ENCODE results near the gene CDHR1. TPM values are rescaled to one million over a fixed set of nuclear protein-coding genes. Genes with fewer than 3 reads are reported as not detected.

Gene CDHR1
- total and polyA plus RNA-seq, 2 of the 8 experiments (the other 6 are each of a cell fraction or from before 2014, with no cell fraction given): 3.9 to 10.5 TPM

DNA sequence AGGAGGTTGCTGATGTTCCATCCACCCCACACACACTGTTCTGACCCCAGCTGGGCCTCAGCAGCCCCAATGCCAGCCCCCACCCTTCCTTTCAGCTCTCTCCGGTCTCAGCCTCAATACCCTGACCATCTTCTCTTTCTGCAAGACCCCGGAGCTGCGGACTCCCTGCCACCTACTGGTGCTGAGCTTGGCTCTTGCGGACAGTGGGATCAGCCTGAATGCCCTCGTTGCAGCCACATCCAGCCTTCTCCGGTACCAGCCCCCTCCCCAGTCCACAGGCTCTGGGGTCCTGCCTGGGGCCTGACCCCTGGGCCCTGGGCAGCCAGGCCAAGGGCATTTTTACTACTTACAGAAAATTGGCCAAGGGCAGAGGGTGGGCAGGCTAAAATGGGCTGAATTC, 53.2 kb downstream of the CDHR1 start:
- H2BK12ac ChIP-seq (ENCODE audit: low read depth, low read length): no peak overlapping the region
- no peak overlapping the region for H2BK120ac ChIP-seq (replicated peaks; ENCODE audit: low read depth, low read length)
- no peaks in the 10 kb centered on the region for H4K20me1 ChIP-seq (replicated peaks in 1 of 2; ENCODE audit: control insufficient read depth in 1 of 2, insufficient read depth in 2 of 2, low read length in 2 of 2)
- H3K4ac ChIP-seq (replicated peaks; ENCODE audit: insufficient read length, low read depth, low read length): no peak overlapping the region
- POLR2A ChIA-PET (ENCODE audit: partially characterized antibody): interaction anchor here (1.1 kb wide), 1 partner anchor 9 kb away, joined by 3 read pairs; no protein-coding TSS in a partner anchor
- no peak overlapping the region for H2BK5ac ChIP-seq (ENCODE audit: low read depth, low read length)
- H3K27me3 ChIP-seq (replicated peaks in 1 of 4; ENCODE audit: control insufficient read depth in 3 of 4, extremely low read depth in 1 of 4, insufficient read depth in 3 of 4, low read length in 3 of 4): no peaks in the 10 kb centered on the region
- H3K79me1 ChIP-seq (ENCODE audit: low read depth, low read length): no peaks in the 10 kb centered on the region
- no peak overlapping the region for H3K18ac ChIP-seq (ENCODE audit: extremely low read depth, low read length)
- no peaks in the 10 kb centered on the region for H3K79me2 ChIP-seq (ENCODE audit: control insufficient read depth in 1 of 2, insufficient read depth in 2 of 2, low read length in 2 of 2)
- no peak overlapping the region for H4K8ac ChIP-seq (ENCODE audit: extremely low read depth, insufficient read depth, low read length)
- 84% methylated on average over 6 of the region's 6 CpGs; no CpG with 5 or more reads in 1 of the 2 experiments for WGBS, 2 experiments (ENCODE audit: extremely low coverage in 1 of 2, insufficient coverage in 1 of 2, insufficient read length in 1 of 2, insufficient replicate concordance in 2 of 2, low coverage in 1 of 2, low lambda C conversion rate in 2 of 2, missing lambda C conversion rate in 1 of 2)
- no peak overlapping the region for H2AK5ac ChIP-seq (ENCODE audit: low read depth, low read length)
- CTCF ChIA-PET (ENCODE audit: partially characterized antibody): interaction anchor here (0.6 to 11.2 kb wide), 14 partner anchors 8 to 301 kb away, joined by 3 to 102 read pairs (median 5); no protein-coding TSS in a partner anchor
- no peak overlapping the region for H2BK20ac ChIP-seq (ENCODE audit: low read length)
- no peak overlapping the region for H3K14ac ChIP-seq (ENCODE audit: insufficient read length)
- H3K27ac ChIP-seq (ENCODE audit: low read depth, low read length): no peak overlapping the region
- no peak overlapping the region for H4K5ac ChIP-seq (ENCODE audit: insufficient read length, low read depth, low read length)
- H3K9ac ChIP-seq (replicated peaks in 1 of 4; ENCODE audit: extremely low read depth in 1 of 4, low read depth in 3 of 4, low read length in 3 of 4): no peak overlapping the region
- H3K4me3 ChIP-seq (ENCODE audit: extremely low read depth in 1 of 4, insufficient read depth in 2 of 4, low read depth in 3 of 4, low read length in 4 of 4): no peak overlapping the region
- H4K91ac ChIP-seq (replicated peaks; ENCODE audit: insufficient read length, low read length): no peak overlapping the region
- no peak overlapping the region for H3K56ac ChIP-seq (replicated peaks; ENCODE audit: insufficient read length, low read depth, low read length)
- no peaks in the 10 kb centered on the region for H3K36me3 ChIP-seq (ENCODE audit: control insufficient read depth in 2 of 4, insufficient read depth in 4 of 4, low read length in 3 of 4)
- H3K9me3 ChIP-seq (ENCODE audit: insufficient read depth in 2 of 2, low read depth in 1 of 2, low read length in 1 of 2): no peaks in the 10 kb centered on the region
- H2AFZ ChIP-seq (ENCODE audit: low read length): no peak overlapping the region
- H3K23ac ChIP-seq (ENCODE audit: insufficient read length): no peak overlapping the region
- H3K23me2 ChIP-seq (ENCODE audit: low read depth, low read length): no peaks in the 10 kb centered on the region
- FAIRE-seq (no peak), DNase-seq (ENCODE audit: low read depth in 1 of 2, low spot score in 2 of 2) (no peak)
- H2BK15ac ChIP-seq (ENCODE audit: low read length): no peak overlapping the region
- H3K4me1 ChIP-seq (replicated peaks in 1 of 4; ENCODE audit: control insufficient read depth in 3 of 4, insufficient read depth in 4 of 4, low read length in 3 of 4): no peaks in the 10 kb centered on the region
- H3K4me2 ChIP-seq (ENCODE audit: insufficient read depth in 1 of 2, low read depth in 2 of 2, low read length in 2 of 2): no peak overlapping the region
- TF ChIP-seq HDAC2 (IDR thresholded peaks at IDR 0.05; ENCODE audit: borderline replicate concordance in 1 of 2, low read depth in 2 of 2, low read length in 2 of 2): no peak
- no peak for TF ChIP-seq FOSL1 (IDR thresholded peaks at IDR 0.05; ENCODE audit: insufficient read depth, low read depth, low read length)
- TF ChIP-seq SP2 (IDR thresholded peaks at IDR 0.05; ENCODE audit: low read length): no peak
- no peak for TF ChIP-seq SRF (IDR thresholded peaks at IDR 0.05; ENCODE audit: low read depth, low read length)
- TF ChIP-seq ATF2 (IDR thresholded peaks at IDR 0.05; ENCODE audit: low read length): no peak
- TF ChIP-seq GTF2F1 (IDR thresholded peaks at IDR 0.05; ENCODE audit: borderline replicate concordance, low read depth, low read length): no peak
- no peak for TF ChIP-seq ZNF274 (IDR thresholded peaks at IDR 0.05; ENCODE audit: borderline replicate concordance, extremely low read depth, low read length)
- no peak for TF ChIP-seq BCL11A (IDR thresholded peaks at IDR 0.05; ENCODE audit: low read depth in 2 of 2, low read length in 2 of 2)
- no peak for TF ChIP-seq SP4 (IDR thresholded peaks at IDR 0.05; ENCODE audit: low read length)
- TF ChIP-seq MAFK (IDR thresholded peaks at IDR 0.05; ENCODE audit: low read depth, low read length): no peak
- TF ChIP-seq CBX8 (IDR thresholded peaks at IDR 0.05; ENCODE audit: borderline replicate concordance, low read depth, low read length): no peak
- TF ChIP-seq YY1 (IDR thresholded peaks at IDR 0.05; ENCODE audit: low read depth, low read length): no peak
- no peak for TF ChIP-seq EP300 (IDR thresholded peaks at IDR 0.05; ENCODE audit: borderline replicate concordance in 1 of 2, low read depth in 2 of 2, low read length in 2 of 2)

All from H1 (cell line).